Activated naive CD8-positive, alpha-beta T cell (primary cell): ENCODE data around the gene BMPR2.
"Not testable (repeated sequence)": the region's sequence is repeated elsewhere in the genome, so short reads cannot be mapped to it uniquely, and the experiment has no call there.

ENCODE experiments used
- H3K27ac Mint-ChIP-seq: one replicate; pipeline ENCODE4 v1.8.0; 2021; ENCODE audit warnings: mixed read lengths
- H3K27me3 Mint-ChIP-seq: one replicate; pipeline ENCODE4 v1.8.0; 2021; ENCODE audit warnings: mixed read lengths
- H3K36me3 Mint-ChIP-seq: one replicate; pipeline ENCODE4 v1.8.0; 2021; ENCODE audit warnings: mixed read lengths
- H3K4me1 Mint-ChIP-seq: one replicate; pipeline ENCODE4 v1.8.0; 2021; ENCODE audit warnings: low read depth, mixed read lengths
- H3K4me3 Mint-ChIP-seq: one replicate; pipeline ENCODE4 v1.8.0; 2021; ENCODE audit warnings: mild to moderate bottlenecking, mixed read lengths
- H3K9me3 Mint-ChIP-seq: one replicate; pipeline ENCODE4 v1.8.0; 2021; ENCODE audit warnings: low read depth, mixed read lengths

BMPR2 gene

DNA sequence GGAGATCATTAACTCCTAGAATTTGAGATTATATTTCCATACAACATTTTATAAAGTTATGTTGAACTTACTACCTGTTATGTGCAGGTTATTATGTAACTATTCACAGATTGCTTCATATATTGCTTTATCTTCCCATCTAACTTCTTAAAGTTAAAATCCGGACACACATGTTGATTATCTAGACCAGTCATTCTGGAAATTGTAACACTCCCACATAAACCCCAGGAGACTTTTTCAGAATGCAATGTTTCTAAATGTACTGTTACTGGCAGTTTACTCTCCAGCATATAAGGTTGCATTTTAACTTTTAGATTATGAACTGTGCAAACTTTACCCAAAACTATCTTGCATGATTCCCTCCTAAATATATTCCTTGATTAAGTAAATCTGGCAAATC is 188.1 kb downstream of the BMPR2 start:
- peaks cover 5% of the 10 kb centered on the region for H3K36me3 Mint-ChIP-seq
- no peak overlapping the region for H3K27ac Mint-ChIP-seq
- no peaks in the 10 kb centered on the region for H3K9me3 Mint-ChIP-seq
- no peaks in the 10 kb centered on the region for H3K4me1 Mint-ChIP-seq
- no peaks in the 10 kb centered on the region for H3K27me3 Mint-ChIP-seq
- H3K4me3 Mint-ChIP-seq = no peak overlapping the region

DNA sequence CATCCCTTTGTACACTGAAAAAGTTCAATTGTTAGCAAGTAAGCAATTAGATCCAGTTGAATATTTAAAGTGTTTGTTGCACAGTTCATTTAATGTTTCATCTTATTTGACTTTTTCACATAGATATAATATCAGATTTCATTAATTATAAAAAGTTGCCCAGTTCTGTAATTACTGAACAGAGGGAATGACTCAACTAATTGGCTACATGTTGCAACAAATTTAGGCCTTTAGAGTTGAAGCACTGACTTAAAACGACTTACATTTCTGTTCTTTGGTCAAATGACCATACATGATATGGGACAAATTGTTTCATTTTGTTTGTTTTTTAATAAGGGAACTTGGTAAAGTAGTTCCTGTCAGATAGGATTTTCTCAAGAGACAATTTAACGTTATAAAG is 190.2 kb downstream of the BMPR2 start:
- Mint-ChIP-seq H3K4me3 (no peak overlapping the region), H3K36me3 (peaks cover 5% of the 10 kb centered on the region), H3K27me3 (no peaks in the 10 kb centered on the region), H3K9me3 (no peaks in the 10 kb centered on the region), H3K27ac (no peak overlapping the region), H3K4me1 (no peaks in the 10 kb centered on the region)

GRCh38 chr2:202574541-202574940 is 198.4 kb downstream of the BMPR2 start:
- Mint-ChIP-seq H3K27ac (no peak overlapping the region), H3K27me3 (no peaks in the 10 kb centered on the region), H3K36me3 (no peaks in the 10 kb centered on the region), H3K4me1 (no peaks in the 10 kb centered on the region), H3K9me3 (no peaks in the 10 kb centered on the region), H3K4me3 (no peak overlapping the region)

DNA sequence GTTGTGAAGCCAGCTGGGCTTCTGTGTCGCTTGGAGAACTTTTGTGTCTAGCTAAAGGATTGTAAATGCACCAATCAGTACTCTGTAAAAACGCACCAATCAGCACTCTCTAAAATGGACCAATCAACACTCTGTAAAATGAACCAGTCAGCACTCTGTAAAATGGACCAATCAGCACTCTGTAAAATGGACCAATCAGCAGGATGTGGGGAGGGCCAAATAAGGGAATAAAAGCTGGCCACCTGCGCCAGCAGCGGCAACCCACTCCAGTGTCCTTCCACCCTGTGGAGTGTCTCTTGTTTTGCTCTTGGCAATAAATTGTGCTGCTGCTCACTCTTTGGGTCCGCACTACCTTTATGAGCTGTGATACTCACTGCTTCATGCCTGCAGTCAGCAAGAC is 199.1 kb downstream of the BMPR2 start:
- H3K27ac Mint-ChIP-seq, H3K4me1 Mint-ChIP-seq, H3K36me3 Mint-ChIP-seq, H3K4me3 Mint-ChIP-seq, H3K9me3 Mint-ChIP-seq, H3K27me3 Mint-ChIP-seq: not testable (repeated sequence)

DNA sequence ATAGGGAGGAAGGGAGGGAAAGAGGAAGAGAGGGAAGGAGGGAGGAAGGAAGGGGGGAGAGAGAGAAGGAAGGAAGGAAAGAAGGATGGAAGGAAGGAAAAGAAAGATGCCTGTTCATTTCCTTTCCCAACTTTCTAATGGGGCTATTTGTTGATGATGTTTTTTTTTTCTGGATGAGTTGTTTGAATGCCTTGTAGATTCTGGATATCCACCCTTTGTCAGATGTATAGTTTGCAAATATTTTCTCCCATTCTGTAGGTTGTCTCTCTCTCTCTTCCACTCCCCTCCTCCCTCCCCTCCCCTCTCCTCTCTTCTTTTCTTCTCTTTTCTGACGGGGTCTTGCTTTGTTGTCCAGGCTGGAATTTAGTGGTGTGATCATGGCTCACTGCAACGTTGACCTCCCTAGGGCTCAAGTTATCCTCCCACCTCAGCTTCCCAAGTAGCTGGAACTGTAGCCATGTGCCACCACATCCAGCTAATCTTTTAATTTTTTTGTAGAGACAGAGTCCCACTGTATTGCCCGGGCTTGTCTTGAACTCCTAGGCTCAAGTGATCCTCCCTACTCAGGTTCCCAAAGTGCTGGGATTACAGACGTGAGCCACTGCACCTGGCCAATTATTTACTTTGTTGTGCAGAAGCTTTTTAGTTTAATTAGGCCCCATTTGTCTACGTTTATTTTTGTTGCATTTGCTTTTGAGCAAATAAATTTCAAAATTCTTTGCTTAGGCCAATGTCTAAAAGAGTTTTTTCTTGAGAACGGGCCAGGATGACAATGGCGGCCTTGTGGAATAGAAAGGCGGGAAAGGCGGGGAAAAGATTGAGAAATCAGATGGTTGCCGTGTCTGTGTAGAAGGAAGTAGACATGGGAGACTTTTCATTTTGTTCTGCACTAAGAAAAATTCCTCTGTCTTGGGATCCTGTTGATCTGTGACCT is 201.4 kb downstream of the BMPR2 start:
- Mint-ChIP-seq H3K9me3 (no peaks in the 10 kb centered on the region), H3K4me3 (no peak overlapping the region), H3K27ac (no peak overlapping the region), H3K36me3 (no peaks in the 10 kb centered on the region), H3K27me3 (no peaks in the 10 kb centered on the region), H3K4me1 (peaks cover under 1% of the 10 kb centered on the region)

DNA sequence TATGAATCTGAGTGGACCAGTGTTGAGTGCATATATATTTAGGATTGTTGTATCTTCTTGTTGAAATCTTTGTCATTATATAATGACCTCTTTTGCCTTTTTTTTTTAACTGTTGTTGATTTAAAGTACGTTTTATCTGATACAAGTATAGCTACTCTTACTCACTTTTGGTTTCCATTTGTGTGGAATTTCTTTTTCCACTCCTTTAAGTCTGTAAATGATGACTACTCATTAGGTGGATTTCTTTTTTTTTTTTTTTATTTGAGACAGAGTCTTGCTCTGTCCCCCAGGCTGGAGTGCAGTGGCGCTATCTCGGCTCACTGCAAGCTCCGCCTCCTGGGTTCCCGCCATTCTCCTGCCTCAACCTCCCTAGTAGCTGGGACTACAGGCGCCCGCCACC is 206.7 kb downstream of the BMPR2 start:
- not testable (repeated sequence) for H3K36me3 Mint-ChIP-seq, H3K4me3 Mint-ChIP-seq, H3K4me1 Mint-ChIP-seq, H3K27me3 Mint-ChIP-seq, H3K9me3 Mint-ChIP-seq
- peak overlapping the region; percentile 82 for H3K27ac Mint-ChIP-seq

- H3K36me3 Mint-ChIP-seq = peaks cover 3% of the 10 kb centered on the region
- H3K27me3 Mint-ChIP-seq = no peaks in the 10 kb centered on the region
- peak overlapping the region; percentile 8 for H3K27ac Mint-ChIP-seq
- peaks cover 9% of the 10 kb centered on the region for H3K4me1 Mint-ChIP-seq
- H3K9me3 Mint-ChIP-seq = no peaks in the 10 kb centered on the region
- H3K4me3 Mint-ChIP-seq = no peak overlapping the region
Measured at GRCh38 chr2:202583709-202584219, 207.6 kb downstream of the BMPR2 start.

DNA sequence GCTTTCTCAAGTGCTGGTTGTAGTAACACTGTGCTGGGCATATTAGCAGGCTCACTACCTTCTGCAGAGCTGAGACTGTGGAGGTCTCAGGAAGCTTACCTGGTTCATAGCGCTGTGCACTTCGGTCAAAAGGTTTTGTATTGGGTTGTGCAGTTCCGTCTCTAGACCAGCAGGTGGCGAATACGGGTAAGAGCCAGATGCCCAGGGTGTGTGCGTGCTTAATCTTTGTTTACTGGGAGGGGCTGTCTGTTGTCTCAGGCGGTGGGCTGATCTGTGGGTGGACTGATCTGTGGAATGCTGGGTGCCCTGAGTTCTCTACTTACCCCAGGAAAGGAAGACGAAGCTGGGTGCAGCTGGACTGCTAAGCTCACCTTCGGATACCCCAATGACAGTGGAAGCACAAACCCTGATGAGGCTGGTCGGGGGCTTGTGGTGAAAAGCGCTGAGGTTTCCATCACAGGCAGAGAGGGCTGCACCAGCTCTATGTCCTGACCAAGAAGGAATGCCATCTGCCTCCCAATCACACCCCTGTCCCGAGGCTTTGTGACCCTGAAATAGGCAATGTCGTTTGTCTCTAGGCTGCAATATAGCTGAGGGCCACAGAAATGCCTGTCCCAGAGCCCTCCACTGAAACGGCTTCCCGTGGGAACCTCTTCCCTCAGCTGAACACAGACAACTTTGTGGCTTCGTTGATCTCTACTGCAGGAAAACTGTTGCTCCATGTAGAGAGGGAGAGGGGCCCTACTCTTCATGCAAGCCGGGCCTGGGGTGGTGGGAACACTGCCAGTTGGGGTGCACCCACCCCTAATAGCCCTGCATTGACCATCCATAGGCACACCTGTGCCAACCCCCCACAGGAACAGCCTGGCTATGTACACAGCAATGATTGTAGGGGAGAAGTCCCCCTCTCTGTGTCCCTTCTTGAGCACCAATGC is 212.8 kb downstream of the BMPR2 start:
- peak overlapping the region; percentile 37 for H3K27ac Mint-ChIP-seq
- no peaks in the 10 kb centered on the region for H3K27me3 Mint-ChIP-seq
- no peaks in the 10 kb centered on the region for H3K9me3 Mint-ChIP-seq
- no peaks in the 10 kb centered on the region for H3K36me3 Mint-ChIP-seq
- peaks cover 7% of the 10 kb centered on the region for H3K4me1 Mint-ChIP-seq
- no peak overlapping the region for H3K4me3 Mint-ChIP-seq

- H3K4me3 Mint-ChIP-seq = no peak overlapping the region
- H3K27me3 Mint-ChIP-seq = no peaks in the 10 kb centered on the region
- H3K4me1 Mint-ChIP-seq = peaks cover 7% of the 10 kb centered on the region
- no peaks in the 10 kb centered on the region for H3K36me3 Mint-ChIP-seq
- H3K27ac Mint-ChIP-seq = no peak overlapping the region
- no peaks in the 10 kb centered on the region for H3K9me3 Mint-ChIP-seq
Measured at GRCh38 chr2:202589582-202589949, 213.4 kb downstream of the BMPR2 start.

GRCh38 chr2:202592566-202592965 is 216.4 kb downstream of the BMPR2 start:
- Mint-ChIP-seq H3K27ac (no peak overlapping the region), H3K27me3 (no peaks in the 10 kb centered on the region), H3K4me1 (peaks cover 9% of the 10 kb centered on the region), H3K9me3 (no peaks in the 10 kb centered on the region), H3K4me3 (no peak overlapping the region), H3K36me3 (no peaks in the 10 kb centered on the region)

- Mint-ChIP-seq H3K27me3 (no peaks in the 10 kb centered on the region), H3K36me3 (no peaks in the 10 kb centered on the region), H3K4me3 (no peak overlapping the region), H3K9me3 (no peaks in the 10 kb centered on the region), H3K4me1 (peaks cover 4% of the 10 kb centered on the region), H3K27ac (no peak overlapping the region)
Measured at GRCh38 chr2:202599105-202599504, 223.0 kb downstream of the BMPR2 start.

DNA sequence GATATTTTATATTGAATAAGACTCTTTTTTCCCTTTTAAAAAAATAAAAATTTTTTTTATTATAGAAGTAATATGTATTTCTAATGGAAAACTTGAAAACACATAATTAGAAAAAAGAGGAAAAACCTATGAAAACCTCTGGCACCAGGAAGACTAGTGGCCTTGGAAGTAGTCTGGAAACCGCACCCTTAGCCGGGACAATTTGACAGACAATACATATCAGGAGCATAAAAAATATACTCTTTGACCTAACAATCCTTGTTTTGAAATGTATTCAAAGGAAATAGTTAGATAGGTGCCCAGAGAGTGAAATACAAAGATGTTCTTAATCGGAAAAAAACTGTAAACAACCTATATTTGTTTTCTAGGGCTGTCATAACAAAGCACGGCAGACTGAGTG is 223.8 kb downstream of the BMPR2 start:
- H3K4me1 Mint-ChIP-seq = peaks cover 9% of the 10 kb centered on the region
- no peak overlapping the region for H3K4me3 Mint-ChIP-seq
- no peaks in the 10 kb centered on the region for H3K36me3 Mint-ChIP-seq
- H3K27ac Mint-ChIP-seq = no peak overlapping the region
- no peaks in the 10 kb centered on the region for H3K9me3 Mint-ChIP-seq
- no peaks in the 10 kb centered on the region for H3K27me3 Mint-ChIP-seq

DNA sequence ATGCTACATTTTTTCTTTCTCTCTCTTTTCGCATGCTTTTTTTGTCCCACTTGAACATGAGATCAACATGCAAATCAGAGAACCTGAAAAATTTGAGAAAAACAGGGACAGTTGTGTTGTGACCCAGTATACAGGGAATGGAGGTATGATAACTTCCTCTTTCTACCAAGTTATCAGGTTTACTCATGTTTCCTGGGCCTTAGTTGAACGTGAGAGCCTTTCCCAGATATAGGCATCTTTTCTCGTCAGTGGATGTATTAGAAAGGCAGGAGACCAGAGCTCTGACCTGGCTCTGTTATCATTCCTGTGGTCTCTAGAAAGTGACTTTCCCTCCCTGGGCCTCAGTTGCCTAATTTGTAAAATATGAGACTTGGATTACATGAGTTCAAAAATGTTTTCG is 228.6 kb downstream of the BMPR2 start:
- no peaks in the 10 kb centered on the region for H3K27me3 Mint-ChIP-seq
- H3K36me3 Mint-ChIP-seq = no peaks in the 10 kb centered on the region
- H3K9me3 Mint-ChIP-seq = no peaks in the 10 kb centered on the region
- peak overlapping the region; percentile 83 for H3K27ac Mint-ChIP-seq
- H3K4me3 Mint-ChIP-seq = peak overlapping the region; percentile 27
- H3K4me1 Mint-ChIP-seq = peaks cover 13% of the 10 kb centered on the region

- peak overlapping the region; percentile 27 for H3K4me3 Mint-ChIP-seq
- H3K9me3 Mint-ChIP-seq = no peaks in the 10 kb centered on the region
- H3K4me1 Mint-ChIP-seq = peaks cover 17% of the 10 kb centered on the region
Measured at GRCh38 chr2:202605174-202605573, 229.0 kb downstream of the BMPR2 start.

More at GRCh38 chr2:202605174-202605573, 229.0 kb downstream of the BMPR2 start:
- Mint-ChIP-seq H3K27me3 (no peaks in the 10 kb centered on the region), H3K36me3 (no peaks in the 10 kb centered on the region), H3K27ac (peak overlapping the region; percentile 83)
